Measurements from ENCODE around the gene ARHGAP18. TPM values are rescaled to one million over a fixed set of nuclear protein-coding genes. Genes with fewer than 3 reads are reported as not detected.

Gene ARHGAP18
- total and polyA plus RNA-seq, 8 donors = 6.0 to 104 (median 30.2) TPM

GRCh38 chr6:129536271-129536670, 173.7 kb downstream of the ARHGAP18 start:
- no peak for DNase-seq
- Histone ChIP-seq H3K4me1 (no peaks in the 10 kb centered on the region), H3K27me3 (no peaks in the 10 kb centered on the region), H3K36me3 (peaks cover 0 to 16% (median 7%) of the 10 kb centered on the region in 4 donors), H3K4me3 (no peak overlapping the region), H3K9me3 (no peaks in the 10 kb centered on the region), H3K27ac (no peak overlapping the region)
- TF ChIP-seq EP300 (IDR thresholded peaks at IDR 0.05) = no peak
- no peak for TF ChIP-seq POLR2A (IDR thresholded peaks at IDR 0.05)
- TF ChIP-seq POLR2AphosphoS5 (IDR thresholded peaks at IDR 0.05) = no peak
- intact Hi-C loops (cut with DNase I; ENCODE audit: low total_unique reads) = no loop called here

GRCh38 chr6:129534926-129535325, 175.1 kb downstream of the ARHGAP18 start:
- Histone ChIP-seq H3K36me3 (peaks cover 0 to 16% (median 7%) of the 10 kb centered on the region in 4 donors), H3K27me3 (no peaks in the 10 kb centered on the region), H3K27ac (no peak overlapping the region), H3K4me3 (no peak overlapping the region), H3K9me3 (no peaks in the 10 kb centered on the region), H3K4me1 (no peaks in the 10 kb centered on the region)
- no peak for DNase-seq
- TF ChIP-seq POLR2A (IDR thresholded peaks at IDR 0.05) = no peak
- TF ChIP-seq EP300 (IDR thresholded peaks at IDR 0.05) = no peak
- no peak for TF ChIP-seq POLR2AphosphoS5 (IDR thresholded peaks at IDR 0.05)
- TF ChIP-seq CTCF (IDR thresholded peaks at IDR 0.05) = no peak
- intact Hi-C loops (cut with DNase I; ENCODE audit: low total_unique reads) = no loop called here

Other genes starting within 250 kb of the ARHGAP18 start
- gene TMEM244, start 151.1 kb upstream of the ARHGAP18 start, total RNA-seq = not detected
- gene TMEM244, start 151.1 kb upstream of the ARHGAP18 start, polyA plus RNA-seq = not detected